HepG2 (cell line): Measurements from ENCODE around the gene VARS1. TPM values are rescaled to one million over a fixed set of nuclear protein-coding genes. Genes with fewer than 3 reads are reported as not detected.

Source experiments
- AGO2 ChIP-seq: fragments of 200-400 bp; formaldehyde crosslinking; optimal IDR thresholded peaks from 2 replicates; pipeline ENCODE3; 2017; ENCODE audit warnings: mild to moderate bottlenecking, low read depth, low read length, moderate library complexity
- ARNT2 ChIP-seq: sonication (generic); formaldehyde crosslinking; IDR thresholded peaks from 2 replicates; pipeline ENCODE4 v1.8.0; 2022; ENCODE audit warnings: mild to moderate bottlenecking, low read depth, missing genetic modification reagents, moderate library complexity
- CBFB ChIP-seq: sonication (generic); formaldehyde crosslinking; IDR thresholded peaks from 2 replicates; pipeline ENCODE4 v1.4.0; 2020; ENCODE audit warnings: missing genetic modification reagents
- E2F5 ChIP-seq: sonication (generic); formaldehyde crosslinking; conservative IDR thresholded peaks from 2 replicates; pipeline ENCODE4 v1.4.0; 2020; ENCODE audit warnings: missing genetic modification reagents
- GLI4 ChIP-seq: sonication (generic); formaldehyde crosslinking; IDR thresholded peaks from 2 replicates; pipeline ENCODE4 v1.5.1; 2020; ENCODE audit warnings: missing genetic modification reagents, mild to moderate bottlenecking, moderate library complexity, borderline replicate concordance
- JUN ChIP-seq: sonication (generic); formaldehyde crosslinking; IDR thresholded peaks from 2 replicates; pipeline ENCODE4 v1.4.0; 2020; ENCODE audit warnings: mild to moderate bottlenecking, missing genetic modification reagents
- KMT2B ChIP-seq: IDR thresholded peaks from 2 replicates; pipeline ENCODE4 v1.6.1; 2016; ENCODE audit warnings: missing genetic modification reagents, missing compliant biosample characterization
- MEIS1 ChIP-seq: sonication (generic); formaldehyde crosslinking; IDR thresholded peaks from 2 replicates; pipeline ENCODE4 v1.9.0; 2021; ENCODE audit warnings: mild to moderate bottlenecking, missing genetic modification reagents, moderate library complexity, borderline replicate concordance
- MIER2 ChIP-seq: IDR thresholded peaks from 2 replicates; pipeline ENCODE4 v1.6.1; 2016; ENCODE audit warnings: missing biosample characterization, missing genetic modification reagents
- PAX8 ChIP-seq: sonication (generic); formaldehyde crosslinking; IDR thresholded peaks from 2 replicates; pipeline ENCODE4 v1.8.0; 2022; ENCODE audit warnings: mild to moderate bottlenecking, missing genetic modification reagents, borderline replicate concordance
- POLR2A ChIP-seq, 2 experiments: IDR thresholded peaks; 2 replicates each; pipeline ENCODE4 v1.6.1; 2011; ENCODE audit warnings: low read depth in 2 of 2, low read length in 2 of 2, mild to moderate bottlenecking in 1 of 2, moderate library complexity in 1 of 2; ENCODE audit not compliant: insufficient read depth in 1 of 2
- REL ChIP-seq: sonication (generic); formaldehyde crosslinking; conservative IDR thresholded peaks from 2 replicates; pipeline ENCODE4 v1.8.0; 2022; ENCODE audit warnings: mild to moderate bottlenecking, missing genetic modification reagents, moderate library complexity
- RFX5 ChIP-seq: IDR thresholded peaks from 2 replicates; pipeline ENCODE4 v1.6.1; 2011; ENCODE audit warnings: low read depth, low read length, improper control_type of control experiment
- TEAD3 ChIP-seq: optimal IDR thresholded peaks from 2 replicates; pipeline ENCODE3; 2016; ENCODE audit warnings: borderline replicate concordance
- ZBTB20 ChIP-seq: sonication (generic); formaldehyde crosslinking; IDR thresholded peaks from 2 replicates; pipeline ENCODE4 v1.8.1; 2023; ENCODE audit warnings: missing genetic modification reagents, low read depth, mild to moderate bottlenecking, borderline replicate concordance
- ZFP41 ChIP-seq: sonication (generic); formaldehyde crosslinking; IDR thresholded peaks from 2 replicates; pipeline ENCODE4 v1.4.0; 2020; ENCODE audit warnings: mild to moderate bottlenecking, missing genetic modification reagents, borderline replicate concordance
- ZNF18 ChIP-seq: sonication (generic); formaldehyde crosslinking; IDR thresholded peaks from 2 replicates; pipeline ENCODE4 v1.8.0; 2022; ENCODE audit warnings: mild to moderate bottlenecking, missing genetic modification reagents; ENCODE audit not compliant: insufficient replicate concordance
- ZNF446 ChIP-seq: sonication (generic); formaldehyde crosslinking; IDR thresholded peaks from 2 replicates; pipeline ENCODE4 v1.5.0; 2020; ENCODE audit warnings: mild to moderate bottlenecking, missing genetic modification reagents
- ZNF547 ChIP-seq: sonication (generic); formaldehyde crosslinking; IDR thresholded peaks from 2 replicates; pipeline ENCODE4 v1.5.1; 2020; ENCODE audit warnings: mild to moderate bottlenecking, missing genetic modification reagents
- ZNF552 ChIP-seq: sonication (generic); formaldehyde crosslinking; IDR thresholded peaks from 2 replicates; pipeline ENCODE4 v1.9.0; 2022; ENCODE audit warnings: missing genetic modification reagents, mild to moderate bottlenecking, borderline replicate concordance
- ZNF563 ChIP-seq: sonication (generic); formaldehyde crosslinking; IDR thresholded peaks from 2 replicates; pipeline ENCODE4 v1.8.0; 2022; ENCODE audit warnings: mild to moderate bottlenecking, moderate library complexity, missing genetic modification reagents
- ZNF598 ChIP-seq: sonication (generic); formaldehyde crosslinking; IDR thresholded peaks from 2 replicates; pipeline ENCODE4 v1.5.1; 2020; ENCODE audit warnings: mild to moderate bottlenecking, missing genetic modification reagents, borderline replicate concordance
- ZNF883 ChIP-seq: sonication (generic); formaldehyde crosslinking; IDR thresholded peaks from 2 replicates; pipeline ENCODE4 v1.5.1; 2020; ENCODE audit warnings: mild to moderate bottlenecking, missing genetic modification reagents; ENCODE audit errors: not compliant biosample characterization
- ZNF891 ChIP-seq: sonication (generic); formaldehyde crosslinking; IDR thresholded peaks from 2 replicates; pipeline ENCODE4 v1.5.0; 2020; ENCODE audit warnings: mild to moderate bottlenecking, missing genetic modification reagents
- polyA plus RNA-seq, 8 experiments: library from polyadenylated mRNA; depleted of rRNA in 3 of 8; stranded (reverse) in 7 of 8; unstranded in 1 of 8; fragments of >200 nt; fragmentation: Illumina TruSeq in 4 of 8; extraction: Trizol in 4 of 8; gene quantifications; 2 replicates each; pipeline versions ENCODE4 v1.2.1 to v1.2.3, GENCODE V29; 2011 to 2016; ENCODE audit warnings: low read depth in 4 of 8, missing spikeins in 1 of 8, mixed read lengths in 1 of 8; ENCODE audit not compliant: insufficient read depth in 1 of 8
- total RNA-seq, 5 experiments: library from RNA; depleted of rRNA; stranded (reverse); fragments of >200 nt; fragmentation: Illumina TruSeq; extraction: Trizol; gene quantifications; 2 replicates each; pipeline ENCODE4 v1.2.3, GENCODE V29; 2016; ENCODE audit warnings: low read depth in 1 of 5
- TF ChIP-seq, protein P1 (sequence below): sonication (generic); formaldehyde crosslinking; IDR thresholded peaks from 2 replicates; pipeline ENCODE4 v1.8.0; 2022; ENCODE audit warnings: missing genetic modification reagents, low read depth, mild to moderate bottlenecking, borderline replicate concordance
- TF ChIP-seq, protein P2 (sequence below): sonication (generic); formaldehyde crosslinking; IDR thresholded peaks from 2 replicates; pipeline ENCODE4 v1.4.0; 2020; ENCODE audit warnings: mild to moderate bottlenecking, missing genetic modification reagents

The VARS1 gene
- total and polyA plus RNA-seq, 2 of the 13 experiments (the other 11 are each of a cell fraction or from before 2014, with no cell fraction given) = 14.7 to 56.1 TPM

- TF ChIP-seq E2F5 (CRISPR knock-in tag) (peak; percentile 30; the same call in 1 of the 2 replicates), ARNT2 (CRISPR knock-in tag) (peak; percentile 49; the same call in 1 of the 2 replicates), AGO2 (peak; percentile 35), MEIS1 (0 out of 2 replicates have a peak, but pooled peaks have one; percentile 23), ZFP41 (0 out of 2 replicates have a peak, but pooled peaks have one; percentile 21), MIER2 (CRISPR knock-in tag) (no peak; the same call in 1 of the 2 replicates), ZNF446 (CRISPR knock-in tag) (0 out of 2 replicates have a peak, but pooled peaks have one; percentile 44), ZNF18 (peak; percentile 9), PAX8 (CRISPR knock-in tag) (0 out of 2 replicates have a peak, but pooled peaks have one; percentile 18), ZNF598 (CRISPR knock-in tag) (0 out of 2 replicates have a peak, but pooled peaks have one; percentile 55), ZNF547 (CRISPR knock-in tag) (0 out of 2 replicates have a peak, but pooled peaks have one; percentile 45), CBFB (CRISPR knock-in tag) (no peak), JUN (CRISPR knock-in tag) (peak; percentile 33; the same call in 1 of the 2 replicates), ZNF563 (0 out of 2 replicates have a peak, but pooled peaks have one; percentile 31), ZNF552 (CRISPR knock-in tag) (no peak), TEAD3 (CRISPR knock-in tag) (peak; percentile 40), RFX5 (no peak), REL (CRISPR knock-in tag) (no peak), ZNF883 (CRISPR knock-in tag) (no peak), ZBTB20 (CRISPR knock-in tag) (no peak), KMT2B (CRISPR knock-in tag) (0 out of 2 replicates have a peak, but pooled peaks have one; percentile 41), ZNF891 (CRISPR knock-in tag) (peak; percentile 53; the same call in 1 of the 2 replicates), GLI4 (peak; percentile 50), POLR2A (IDR thresholded peaks at IDR 0.05; ENCODE audit: insufficient read depth in 1 of 2, low read depth in 2 of 2, low read length in 2 of 2) (peak in 1 of 2 experiments; percentile 61; a peak in 3 of 4 replicates)
- TF ChIP-seq, protein P1, sequence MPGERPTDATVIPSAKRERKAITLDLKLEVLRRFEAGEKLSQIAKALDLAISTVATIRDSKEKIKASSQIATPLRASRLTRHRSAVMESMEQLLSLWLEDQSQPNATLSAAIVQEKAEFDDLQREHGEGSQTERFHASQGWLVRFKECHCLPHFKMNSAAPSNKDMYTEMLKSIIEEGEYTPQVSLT (CRISPR knock-in tag) = no peak
- TF ChIP-seq, protein P2, sequence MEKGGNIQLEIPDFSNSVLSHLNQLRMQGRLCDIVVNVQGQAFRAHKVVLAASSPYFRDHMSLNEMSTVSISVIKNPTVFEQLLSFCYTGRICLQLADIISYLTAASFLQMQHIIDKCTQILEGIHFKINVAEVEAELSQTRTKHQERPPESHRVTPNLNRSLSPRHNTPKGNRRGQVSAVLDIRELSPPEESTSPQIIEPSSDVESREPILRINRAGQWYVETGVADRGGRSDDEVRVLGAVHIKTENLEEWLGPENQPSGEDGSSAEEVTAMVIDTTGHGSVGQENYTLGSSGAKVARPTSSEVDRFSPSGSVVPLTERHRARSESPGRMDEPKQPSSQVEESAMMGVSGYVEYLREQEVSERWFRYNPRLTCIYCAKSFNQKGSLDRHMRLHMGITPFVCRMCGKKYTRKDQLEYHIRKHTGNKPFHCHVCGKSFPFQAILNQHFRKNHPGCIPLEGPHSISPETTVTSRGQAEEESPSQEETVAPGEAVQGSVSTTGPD (CRISPR knock-in tag) = no peak
Measured at GRCh38 chr6:31794866-31795615, 511 bp downstream of the VARS1 start (continued).
